Measurements from ENCODE around the gene SCLY. TPM values are rescaled to one million over a fixed set of nuclear protein-coding genes. Genes with fewer than 3 reads are reported as not detected.
"Not testable (repeated sequence)": the region's sequence is repeated elsewhere in the genome, so short reads cannot be mapped to it uniquely, and the experiment has no call there.

The SCLY gene
- total and polyA plus RNA-seq, 2 of the 13 experiments (the other 11 are each of a cell fraction or from before 2014, with no cell fraction given), result 27.9 to 38.6 TPM

GRCh38 chr2:238033991-238034390, 26.8 kb upstream of the SCLY start:
- H4K20me1 ChIP-seq (ENCODE audit: insufficient read depth, low read length); FAIRE-seq; ATAC-seq; POLR2A ChIA-PET; intact Hi-C loops (cut with micrococcal nuclease; ENCODE audit: unreplicated experiment); H2AFZ ChIP-seq (ENCODE audit: low read length); H3K9me3 ChIP-seq (ENCODE audit: low read length); DNase-seq (ENCODE audit: low spot score); H3K9ac ChIP-seq (ENCODE audit: insufficient read depth, low read depth, low read length); H3K4me3 ChIP-seq (replicated peaks in 1 of 3; ENCODE audit: insufficient read depth in 1 of 3, low read depth in 2 of 3, low read length in 3 of 3); BruUV-seq (replicated peaks); in situ Hi-C loops (cut with HindIII; ENCODE audit: extremely low pct_ligation_motif_present, low pct_unique_long_range_greater_than_20kb); H3K27me3 ChIP-seq (ENCODE audit: control insufficient read depth in 1 of 2, insufficient read depth in 2 of 2, low read length in 2 of 2); H3K79me2 ChIP-seq (ENCODE audit: insufficient read depth, low read length); CTCF ChIA-PET (ENCODE audit: low intra/inter-chr PET ratio, low total read pairs); H3K27ac ChIP-seq (ENCODE audit: extremely low read length, insufficient read depth, low read length); H3K4me2 ChIP-seq (ENCODE audit: low read depth, low read length): not testable (repeated sequence)
- peaks cover 14% of the 10 kb centered on the region for H3K4me1 ChIP-seq (ENCODE audit: insufficient read depth, low read length)
- WGBS (ENCODE audit: low lambda C conversion rate), result 98% methylated on average over 9 of the region's 9 CpGs
- H3K36me3 ChIP-seq (replicated peaks in 1 of 2; ENCODE audit: control insufficient read depth in 1 of 2, insufficient read depth in 2 of 2, low read length in 2 of 2), result peaks cover 17 to 48% of the 10 kb centered on the region in 2 experiments

DNA sequence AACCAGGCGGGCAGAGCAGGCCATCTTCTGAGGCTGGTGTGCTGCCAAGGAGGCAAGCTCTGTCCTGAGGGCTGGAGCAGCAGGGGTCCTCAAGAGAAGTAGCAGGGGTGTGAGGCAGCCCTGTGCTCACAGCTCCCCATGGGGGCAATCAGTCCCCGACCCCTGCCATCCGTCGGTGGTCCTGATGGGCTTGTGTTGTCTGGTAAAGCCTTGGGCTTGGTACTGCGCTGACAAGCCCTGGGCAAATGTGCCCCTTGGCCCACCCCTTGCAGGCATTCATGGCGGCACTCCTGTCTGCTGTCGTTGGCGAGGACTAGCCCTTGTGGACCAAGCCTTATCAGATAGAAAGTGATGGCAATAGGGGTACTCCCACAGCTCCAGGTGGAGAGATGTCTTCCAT, 22.6 kb upstream of the SCLY start:
- WGBS (ENCODE audit: low lambda C conversion rate), result 100% methylated on average over 8 of the region's 8 CpGs
- no peak for FAIRE-seq
- Histone ChIP-seq H3K4me1 (ENCODE audit: insufficient read depth, low read length) (no peaks in the 10 kb centered on the region), H3K4me3 (replicated peaks in 1 of 3; ENCODE audit: insufficient read depth in 1 of 3, low read depth in 2 of 3, low read length in 3 of 3) (no peak overlapping the region), H4K20me1 (ENCODE audit: insufficient read depth, low read length) (no peaks in the 10 kb centered on the region), H3K9ac (ENCODE audit: insufficient read depth, low read depth, low read length) (no peak overlapping the region), H3K9me3 (ENCODE audit: low read length) (no peaks in the 10 kb centered on the region), H3K36me3 (replicated peaks in 1 of 2; ENCODE audit: control insufficient read depth in 1 of 2, insufficient read depth in 2 of 2, low read length in 2 of 2) (peaks cover 17 to 54% of the 10 kb centered on the region in 2 experiments), H3K79me2 (ENCODE audit: insufficient read depth, low read length) (no peaks in the 10 kb centered on the region), H3K27me3 (ENCODE audit: control insufficient read depth in 1 of 2, insufficient read depth in 2 of 2, low read length in 2 of 2) (no peaks in the 10 kb centered on the region), H2AFZ (ENCODE audit: low read length) (no peak overlapping the region), H3K27ac (ENCODE audit: extremely low read length, insufficient read depth, low read length) (no peak overlapping the region), H3K4me2 (ENCODE audit: low read depth, low read length) (no peak overlapping the region)
- no peak for ATAC-seq
- DNase-seq (ENCODE audit: low spot score), result no peak
- ChIA-PET POLR2A (no interaction called here), CTCF (ENCODE audit: low intra/inter-chr PET ratio, low total read pairs) (no interaction called here)
- no TSS peak for BruUV-seq (replicated peaks)
- intact Hi-C loops (cut with micrococcal nuclease; ENCODE audit: unreplicated experiment) (no loop called here), in situ Hi-C loops (cut with HindIII; ENCODE audit: extremely low pct_ligation_motif_present, low pct_unique_long_range_greater_than_20kb) (no loop called here)
- TF ChIP-seq HIVEP1 (CRISPR knock-in tag; IDR thresholded peaks at IDR 0.05) (no peak), U2AF2 (IDR thresholded peaks at IDR 0.05; ENCODE audit: low read depth, low read length) (no peak), ZNF142 (CRISPR knock-in tag; IDR thresholded peaks at IDR 0.05) (no peak), FOXC1 (CRISPR knock-in tag; IDR thresholded peaks at IDR 0.05; ENCODE audit: borderline replicate concordance) (no peak), ZNF335 (CRISPR knock-in tag; IDR thresholded peaks at IDR 0.05) (no peak)
- TF ChIP-seq, protein P1, sequence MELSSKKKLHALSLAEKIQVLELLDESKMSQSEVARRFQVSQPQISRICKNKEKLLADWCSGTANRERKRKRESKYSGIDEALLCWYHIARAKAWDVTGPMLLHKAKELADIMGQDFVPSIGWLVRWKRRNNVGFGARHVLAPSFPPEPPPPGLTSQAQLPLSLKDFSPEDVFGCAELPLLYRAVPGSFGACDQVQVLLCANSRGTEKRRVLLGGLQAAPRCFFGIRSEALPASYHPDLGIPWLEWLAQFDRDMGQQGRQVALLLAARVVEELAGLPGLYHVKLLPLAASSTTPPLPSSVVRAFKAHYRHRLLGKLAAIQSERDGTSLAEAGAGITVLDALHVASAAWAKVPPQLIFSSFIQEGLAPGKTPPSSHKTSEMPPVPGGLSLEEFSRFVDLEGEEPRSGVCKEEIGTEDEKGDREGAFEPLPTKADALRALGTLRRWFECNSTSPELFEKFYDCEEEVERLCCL (CRISPR knock-in tag; IDR thresholded peaks at IDR 0.05; ENCODE audit: borderline replicate concordance), result no peak
- TF ChIP-seq, protein P2, sequence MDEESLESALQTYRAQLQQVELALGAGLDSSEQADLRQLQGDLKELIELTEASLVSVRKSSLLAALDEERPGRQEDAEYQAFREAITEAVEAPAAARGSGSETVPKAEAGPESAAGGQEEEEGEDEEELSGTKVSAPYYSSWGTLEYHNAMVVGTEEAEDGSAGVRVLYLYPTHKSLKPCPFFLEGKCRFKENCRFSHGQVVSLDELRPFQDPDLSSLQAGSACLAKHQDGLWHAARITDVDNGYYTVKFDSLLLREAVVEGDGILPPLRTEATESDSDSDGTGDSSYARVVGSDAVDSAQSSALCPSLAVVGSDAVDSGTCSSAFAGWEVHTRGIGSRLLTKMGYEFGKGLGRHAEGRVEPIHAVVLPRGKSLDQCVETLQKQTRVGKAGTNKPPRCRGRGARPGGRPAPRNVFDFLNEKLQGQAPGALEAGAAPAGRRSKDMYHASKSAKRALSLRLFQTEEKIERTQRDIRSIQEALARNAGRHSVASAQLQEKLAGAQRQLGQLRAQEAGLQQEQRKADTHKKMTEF (CRISPR knock-in tag; IDR thresholded peaks at IDR 0.05), result no peak
- TF ChIP-seq, protein P3, sequence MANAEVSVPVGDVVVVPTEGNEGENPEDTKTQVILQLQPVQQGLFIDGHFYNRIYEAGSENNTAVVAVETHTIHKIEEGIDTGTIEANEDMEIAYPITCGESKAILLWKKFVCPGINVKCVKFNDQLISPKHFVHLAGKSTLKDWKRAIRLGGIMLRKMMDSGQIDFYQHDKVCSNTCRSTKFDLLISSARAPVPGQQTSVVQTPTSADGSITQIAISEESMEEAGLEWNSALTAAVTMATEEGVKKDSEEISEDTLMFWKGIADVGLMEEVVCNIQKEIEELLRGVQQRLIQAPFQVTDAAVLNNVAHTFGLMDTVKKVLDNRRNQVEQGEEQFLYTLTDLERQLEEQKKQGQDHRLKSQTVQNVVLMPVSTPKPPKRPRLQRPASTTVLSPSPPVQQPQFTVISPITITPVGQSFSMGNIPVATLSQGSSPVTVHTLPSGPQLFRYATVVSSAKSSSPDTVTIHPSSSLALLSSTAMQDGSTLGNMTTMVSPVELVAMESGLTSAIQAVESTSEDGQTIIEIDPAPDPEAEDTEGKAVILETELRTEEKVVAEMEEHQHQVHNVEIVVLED (CRISPR knock-in tag; IDR thresholded peaks at IDR 0.05; ENCODE audit: borderline replicate concordance), result no peak
